ENCODE data around the gene NT5DC3. TPM values are rescaled to one million over a fixed set of nuclear protein-coding genes. Genes with fewer than 3 reads are reported as not detected.

Gene NT5DC3
- polyA plus RNA-seq, 3 donors, result 0.27 to 4.8 (median 0.93) TPM

- H3K4me3 Mint-ChIP-seq, result no peak overlapping the region
- H3K9me3 Mint-ChIP-seq, result peaks cover 2 to 17% (median 9%) of the 10 kb centered on the region in 7 donors
- no peaks in the 10 kb centered on the region for H3K36me3 Mint-ChIP-seq
- Histone ChIP-seq H3K27ac (ENCODE audit: low read depth in 1 of 2, low read length in 2 of 2) (no peak overlapping the region), H3K79me2 (ENCODE audit: insufficient read depth, low read length) (no peaks in the 10 kb centered on the region), H3K4me3 (replicated peaks in 1 of 3; ENCODE audit: low read depth in 2 of 3, low read length in 3 of 3) (no peak overlapping the region), H3K9me3 (replicated peaks in 1 of 2; ENCODE audit: control insufficient read depth in 1 of 2, insufficient read depth in 1 of 2, low read length in 2 of 2) (peaks cover 5 to 8% of the 10 kb centered on the region in 2 donors), H2AFZ (ENCODE audit: insufficient read depth, low read depth, low read length, poor library complexity, severe bottlenecking) (no peak overlapping the region), H4K20me1 (ENCODE audit: insufficient read depth, low read length) (no peaks in the 10 kb centered on the region), H3K36me3 (replicated peaks in 1 of 2; ENCODE audit: control insufficient read depth in 1 of 2, insufficient read depth in 2 of 2, low read length in 2 of 2) (no peaks in the 10 kb centered on the region), H3K4me2 (replicated peaks; ENCODE audit: extremely low read depth, low read length, poor library complexity, severe bottlenecking) (no peak overlapping the region), H3K9ac (ENCODE audit: insufficient read depth, low read length, poor library complexity, severe bottlenecking) (no peak overlapping the region), H3K4me1 (ENCODE audit: control insufficient read depth in 1 of 2, insufficient read depth in 2 of 2, low read length in 2 of 2) (no peaks in the 10 kb centered on the region), H3K27me3 (ENCODE audit: control insufficient read depth in 2 of 2, insufficient read depth in 2 of 2, low read length in 2 of 2) (no peaks in the 10 kb centered on the region)
- intact Hi-C loops (cut with micrococcal nuclease), result no loop called here
- no peaks in the 10 kb centered on the region for H3K4me1 Mint-ChIP-seq
- H3K27me3 Mint-ChIP-seq (ENCODE audit: low read depth in 3 of 3), result peaks cover 0 to 10% (median 0%) of the 10 kb centered on the region in 3 donors
- no peak for DNase-seq
- 86% methylated on average over 1 of the region's 3 CpGs for WGBS (ENCODE audit: insufficient coverage)
- H3K27ac Mint-ChIP-seq, result no peak overlapping the region
- TF ChIP-seq, protein P1, sequence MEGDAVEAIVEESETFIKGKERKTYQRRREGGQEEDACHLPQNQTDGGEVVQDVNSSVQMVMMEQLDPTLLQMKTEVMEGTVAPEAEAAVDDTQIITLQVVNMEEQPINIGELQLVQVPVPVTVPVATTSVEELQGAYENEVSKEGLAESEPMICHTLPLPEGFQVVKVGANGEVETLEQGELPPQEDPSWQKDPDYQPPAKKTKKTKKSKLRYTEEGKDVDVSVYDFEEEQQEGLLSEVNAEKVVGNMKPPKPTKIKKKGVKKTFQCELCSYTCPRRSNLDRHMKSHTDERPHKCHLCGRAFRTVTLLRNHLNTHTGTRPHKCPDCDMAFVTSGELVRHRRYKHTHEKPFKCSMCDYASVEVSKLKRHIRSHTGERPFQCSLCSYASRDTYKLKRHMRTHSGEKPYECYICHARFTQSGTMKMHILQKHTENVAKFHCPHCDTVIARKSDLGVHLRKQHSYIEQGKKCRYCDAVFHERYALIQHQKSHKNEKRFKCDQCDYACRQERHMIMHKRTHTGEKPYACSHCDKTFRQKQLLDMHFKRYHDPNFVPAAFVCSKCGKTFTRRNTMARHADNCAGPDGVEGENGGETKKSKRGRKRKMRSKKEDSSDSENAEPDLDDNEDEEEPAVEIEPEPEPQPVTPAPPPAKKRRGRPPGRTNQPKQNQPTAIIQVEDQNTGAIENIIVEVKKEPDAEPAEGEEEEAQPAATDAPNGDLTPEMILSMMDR (IDR thresholded peaks at IDR 0.05), result no peak
Measured at GRCh38 chr12:103727638-103728037, 113.4 kb downstream of the NT5DC3 start.

DNA sequence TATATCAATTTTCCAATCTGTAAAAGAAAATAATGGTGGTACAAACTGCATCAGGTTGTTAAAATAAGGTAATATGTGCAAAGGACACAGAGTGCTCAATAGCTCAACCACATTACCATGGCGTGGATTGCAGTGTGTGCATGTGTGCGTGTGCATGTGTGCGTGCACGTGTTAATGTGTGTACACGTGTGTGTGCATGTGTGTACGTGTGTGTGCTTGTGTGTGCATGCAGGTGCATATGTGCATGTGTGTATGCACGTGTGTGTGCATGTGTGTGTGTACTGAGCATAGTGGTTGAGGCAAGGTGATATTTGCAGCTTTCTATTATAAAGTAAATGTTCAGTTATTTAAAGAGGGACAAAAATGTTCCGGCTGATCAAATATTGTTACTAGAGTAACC is 115.6 kb downstream of the NT5DC3 start:
- Mint-ChIP-seq H3K4me3 (no peak overlapping the region), H3K27me3 (ENCODE audit: low read depth in 3 of 3) (peaks cover 0 to 2% (median 1%) of the 10 kb centered on the region in 3 donors), H3K9me3 (no peaks in the 10 kb centered on the region), H3K27ac (no peak overlapping the region), H3K36me3 (no peaks in the 10 kb centered on the region), H3K4me1 (no peaks in the 10 kb centered on the region)
- H3K79me2 ChIP-seq (ENCODE audit: insufficient read depth, low read length), result no peaks in the 10 kb centered on the region
- no peaks in the 10 kb centered on the region for H4K20me1 ChIP-seq (ENCODE audit: insufficient read depth, low read length)
- H3K27me3 ChIP-seq (ENCODE audit: control insufficient read depth in 2 of 2, insufficient read depth in 2 of 2, low read length in 2 of 2), result no peaks in the 10 kb centered on the region
- no peaks in the 10 kb centered on the region for H3K4me1 ChIP-seq (ENCODE audit: control insufficient read depth in 1 of 2, insufficient read depth in 2 of 2, low read length in 2 of 2)
- intact Hi-C loops (cut with micrococcal nuclease), result no loop called here
- no peak for DNase-seq
- no peak overlapping the region for H3K4me2 ChIP-seq (replicated peaks; ENCODE audit: extremely low read depth, low read length, poor library complexity, severe bottlenecking)
- H2AFZ ChIP-seq (ENCODE audit: insufficient read depth, low read depth, low read length, poor library complexity, severe bottlenecking), result no peak overlapping the region
- H3K9me3 ChIP-seq (replicated peaks in 1 of 2; ENCODE audit: control insufficient read depth in 1 of 2, insufficient read depth in 1 of 2, low read length in 2 of 2), result no peaks in the 10 kb centered on the region
- no peak overlapping the region for H3K4me3 ChIP-seq (replicated peaks in 1 of 3; ENCODE audit: low read depth in 2 of 3, low read length in 3 of 3)
- TF ChIP-seq, protein P1 (IDR thresholded peaks at IDR 0.05), result no peak
- no peaks in the 10 kb centered on the region for H3K36me3 ChIP-seq (replicated peaks in 1 of 2; ENCODE audit: control insufficient read depth in 1 of 2, insufficient read depth in 2 of 2, low read length in 2 of 2)
- H3K9ac ChIP-seq (ENCODE audit: insufficient read depth, low read length, poor library complexity, severe bottlenecking), result no peak overlapping the region
- H3K27ac ChIP-seq (ENCODE audit: low read depth in 1 of 2, low read length in 2 of 2), result no peak overlapping the region
- WGBS (ENCODE audit: insufficient coverage), result 95% methylated on average over 6 of the region's 8 CpGs

Other genes starting within 250 kb of the NT5DC3 start
- gene HSP90B1, start 89.2 kb upstream of the NT5DC3 start, polyA plus RNA-seq, result 100 to 1,000 TPM in 2 of 3 donors, 10 to 100 TPM in 1; 97.9 to 177 (median 108) TPM
- gene TDG, start 124.6 kb upstream of the NT5DC3 start, polyA plus RNA-seq, result 10 to 100 TPM; 12.6 to 22.4 (median 20.1) TPM
- not detected for gene GLT8D2, start 209.0 kb upstream of the NT5DC3 start, polyA plus RNA-seq
- gene HCFC2, start 223.3 kb upstream of the NT5DC3 start, polyA plus RNA-seq, result 1 to 10 TPM; 3.3 to 8.7 (median 4.3) TPM